Calu3 (cell line): ENCODE data around the gene MAP3K13. TPM values are rescaled to one million over a fixed set of nuclear protein-coding genes. Genes with fewer than 3 reads are reported as not detected.

Experiments used
- BruUV-seq: library from RNA; stranded (reverse); fragments of 400-500 nt; replicated peaks from 2 replicates; lab custom pipeline; 2021; lab: Mats Ljungman, UMichigan
- CTCF ChIA-PET: fragments of 300-600 bp; sonication (Branson Sonifier 250); formaldehyde crosslinking; loops from one replicate; lab custom pipeline; 2022; ENCODE audit warnings: antibody characterized with exemption; lab: Charles Lee
- DNase-seq: peaks from one replicate; pipeline ENCODE4 v3.0.0; 2022
- H3K27ac Mint-ChIP-seq: one replicate; pipeline ENCODE4 v1.8.0; 2022; ENCODE audit warnings: mixed read lengths; ENCODE audit not compliant: unreplicated experiment
- H3K27me3 Mint-ChIP-seq: one replicate; pipeline ENCODE4 v1.8.0; 2022; ENCODE audit warnings: mixed read lengths; ENCODE audit not compliant: unreplicated experiment
- H3K36me3 Mint-ChIP-seq: one replicate; pipeline ENCODE4 v1.8.0; 2022; ENCODE audit warnings: mild to moderate bottlenecking, moderate library complexity, mixed read lengths; ENCODE audit not compliant: insufficient read depth, unreplicated experiment
- H3K4me1 Mint-ChIP-seq: one replicate; pipeline ENCODE4 v1.8.0; 2022; ENCODE audit warnings: mild to moderate bottlenecking, low read depth, mixed read lengths; ENCODE audit not compliant: unreplicated experiment
- H3K4me3 Mint-ChIP-seq: one replicate; pipeline ENCODE4 v1.8.0; 2022; ENCODE audit warnings: mild to moderate bottlenecking, low read depth, moderate library complexity, mixed read lengths; ENCODE audit not compliant: unreplicated experiment
- H3K9me3 Mint-ChIP-seq: one replicate; pipeline ENCODE4 v1.8.0; 2022; ENCODE audit warnings: low read depth, mixed read lengths; ENCODE audit not compliant: unreplicated experiment
- CTCF ChIP-seq: fragments of 200-600 bp; IDR thresholded peaks from one replicate; pipeline ENCODE4 v1.8.0; 2022; ENCODE audit warnings: antibody characterized with exemption; ENCODE audit not compliant: unreplicated experiment
- intact Hi-C: fragments of 100-400 bp; cut with micrococcal nuclease; formaldehyde crosslinking; loops from one replicate; pipeline ENCODE4 v1.10.0; 2022; ENCODE audit not compliant: unreplicated experiment
- total RNA-seq: library from RNA; stranded (reverse); gene quantifications from 2 replicates; pipeline ENCODE4 v1.2.3, GENCODE V29; 2022

Gene MAP3K13
- total RNA-seq, 1 experiment from 2014 or later = 102 TPM

GRCh38 chr3:185502987-185503386 is 140.1 kb downstream of the MAP3K13 start:
- Mint-ChIP-seq H3K9me3 (no peaks in the 10 kb centered on the region), H3K27ac (peak overlapping the region; percentile 29), H3K27me3 (no peaks in the 10 kb centered on the region), H3K36me3 (peaks cover 60% of the 10 kb centered on the region), H3K4me3 (no peak overlapping the region), H3K4me1 (peaks cover 32% of the 10 kb centered on the region)
- no peak for TF ChIP-seq CTCF
- CTCF ChIA-PET = no interaction called here
- intact Hi-C loops = no loop called here
- no TSS peak for BruUV-seq
- no peak for DNase-seq

GRCh38 chr3:185503521-185503920 is 140.6 kb downstream of the MAP3K13 start:
- H3K4me1 Mint-ChIP-seq = peaks cover 32% of the 10 kb centered on the region
- H3K27me3 Mint-ChIP-seq = no peaks in the 10 kb centered on the region
- BruUV-seq = no TSS peak
- no peak for TF ChIP-seq CTCF
- CTCF ChIA-PET = no interaction called here
- no peak for DNase-seq
- H3K27ac Mint-ChIP-seq = peak overlapping the region; percentile 29
- H3K9me3 Mint-ChIP-seq = no peaks in the 10 kb centered on the region
- H3K4me3 Mint-ChIP-seq = no peak overlapping the region
- intact Hi-C loops = no loop called here
- peaks cover 60% of the 10 kb centered on the region for H3K36me3 Mint-ChIP-seq

GRCh38 chr3:185504636-185505035 is 141.7 kb downstream of the MAP3K13 start:
- Mint-ChIP-seq H3K27me3 (no peaks in the 10 kb centered on the region), H3K36me3 (peaks cover 60% of the 10 kb centered on the region), H3K4me3 (no peak overlapping the region), H3K9me3 (no peaks in the 10 kb centered on the region), H3K27ac (peak overlapping the region; percentile 40), H3K4me1 (peaks cover 26% of the 10 kb centered on the region)
- no peak for TF ChIP-seq CTCF
- intact Hi-C loops = no loop called here
- BruUV-seq = no TSS peak
- CTCF ChIA-PET = interaction anchor here (0.6 kb wide), 1 partner anchor 87 kb away, joined by 4 read pairs; no protein-coding TSS in a partner anchor
- DNase-seq = no peak

GRCh38 chr3:185507883-185508282 is 144.9 kb downstream of the MAP3K13 start:
- TSS peak; percentile 29 for BruUV-seq

More at GRCh38 chr3:185507883-185508282, 144.9 kb downstream of the MAP3K13 start:
- no peak for DNase-seq
- peaks cover 8% of the 10 kb centered on the region for H3K4me1 Mint-ChIP-seq
- no peaks in the 10 kb centered on the region for H3K9me3 Mint-ChIP-seq
- peaks cover 83% of the 10 kb centered on the region for H3K36me3 Mint-ChIP-seq
- no peaks in the 10 kb centered on the region for H3K27me3 Mint-ChIP-seq
- intact Hi-C loops = no loop called here
- H3K27ac Mint-ChIP-seq = peak overlapping the region; percentile 10
- H3K4me3 Mint-ChIP-seq = no peak overlapping the region
- TF ChIP-seq CTCF = no peak
- CTCF ChIA-PET = no interaction called here
